GM18520 (cell line): ENCODE data around the gene MNAT1.
"Not testable (repeated sequence)": the region's sequence is repeated elsewhere in the genome, so short reads cannot be mapped to it uniquely, and the experiment has no call there.

Experiments used
- ATAC-seq: cut with Tn5 transposase; IDR thresholded peaks from one replicate; pipeline ENCODE4 v1.9.1; 2021; ENCODE audit not compliant: unreplicated experiment

The MNAT1 gene

GRCh38 chr14:60736494-60736893, 1.9 kb downstream of the MNAT1 start:
- ATAC-seq: no peak

GRCh38 chr14:60738843-60739508, 4.4 kb downstream of the MNAT1 start:
- no peak for ATAC-seq

DNA sequence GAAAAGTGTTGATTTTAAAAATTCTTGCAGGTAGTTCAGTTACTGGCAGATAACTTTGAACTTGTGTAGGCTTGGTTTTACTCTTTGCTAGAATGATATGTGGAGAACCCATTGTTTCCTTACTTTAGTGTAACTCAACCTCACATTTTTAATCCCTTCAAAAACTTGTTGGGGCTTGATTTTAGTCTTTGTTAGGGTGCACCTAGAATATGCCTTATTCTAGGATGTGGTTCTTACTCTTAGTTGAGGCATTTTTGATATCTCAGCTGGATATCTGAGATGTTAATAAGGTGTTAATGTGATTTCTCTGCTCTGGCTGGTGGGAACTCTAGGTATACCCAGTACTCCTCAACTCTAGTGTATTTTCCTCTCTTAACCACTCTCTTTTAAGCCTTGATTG, 10.0 kb downstream of the MNAT1 start:
- ATAC-seq: no peak

DNA sequence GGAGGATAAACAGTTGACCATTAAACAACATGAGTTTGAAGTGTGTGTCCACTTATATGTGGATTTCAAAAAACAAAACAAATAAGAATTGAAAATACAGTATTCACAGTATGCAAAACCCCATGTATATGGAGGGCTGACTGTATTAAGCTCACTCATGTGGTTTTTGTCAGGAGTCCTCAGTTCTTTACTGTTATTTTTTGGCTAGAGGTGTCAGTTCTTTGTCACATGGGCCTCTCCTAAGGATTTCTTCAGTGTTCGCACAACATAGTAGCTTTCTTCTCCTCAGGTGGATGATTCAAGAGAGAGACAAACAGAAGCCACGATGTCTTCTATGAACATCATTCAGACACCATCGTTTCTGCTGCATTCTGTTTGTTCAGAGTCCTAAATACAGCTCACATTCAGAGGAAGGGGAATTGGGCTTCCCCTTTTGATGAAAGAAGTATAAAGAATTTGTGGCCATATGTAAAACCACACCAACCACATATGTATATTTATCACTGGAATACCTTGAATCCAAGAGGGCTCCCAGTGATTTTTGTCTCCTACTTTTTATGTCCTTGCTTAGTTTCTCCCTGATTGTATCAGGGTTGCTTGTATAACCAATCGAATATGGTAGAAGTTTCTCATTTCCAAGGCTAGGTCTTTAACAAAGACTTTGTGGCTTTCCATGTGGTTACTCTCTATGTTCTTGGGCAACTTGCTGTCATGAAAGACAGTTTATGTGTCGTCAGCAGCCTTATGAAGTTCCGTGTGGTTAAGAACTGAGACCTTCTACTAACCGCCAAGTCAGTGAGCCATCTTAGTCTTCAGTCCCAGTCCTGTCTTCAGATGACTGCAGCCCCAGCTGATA, 18.9 kb downstream of the MNAT1 start:
- peak; percentile 98 for ATAC-seq

GRCh38 chr14:60756847-60757246, 22.3 kb downstream of the MNAT1 start:
- ATAC-seq: no peak

DNA sequence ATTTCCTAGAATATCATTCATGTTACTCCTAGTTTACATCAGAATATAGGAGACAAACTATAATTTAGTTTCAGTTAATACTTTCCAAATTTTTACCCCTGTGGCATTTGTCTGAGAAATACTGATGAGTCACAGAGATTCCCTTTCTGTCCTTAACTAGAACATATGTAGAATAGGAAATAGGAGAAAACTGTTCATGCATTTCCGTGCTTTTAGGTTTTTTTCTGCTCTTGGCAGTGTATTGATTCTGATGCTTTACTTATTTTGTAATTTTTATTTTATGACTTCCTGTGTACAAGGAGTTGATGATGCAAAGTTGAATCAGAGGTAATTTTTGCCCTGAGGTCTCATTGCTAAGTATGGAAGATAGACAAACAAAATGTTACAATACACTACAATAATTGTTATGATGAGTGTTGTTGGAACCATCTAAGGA, 23.0 kb downstream of the MNAT1 start:
- ATAC-seq: no peak

DNA sequence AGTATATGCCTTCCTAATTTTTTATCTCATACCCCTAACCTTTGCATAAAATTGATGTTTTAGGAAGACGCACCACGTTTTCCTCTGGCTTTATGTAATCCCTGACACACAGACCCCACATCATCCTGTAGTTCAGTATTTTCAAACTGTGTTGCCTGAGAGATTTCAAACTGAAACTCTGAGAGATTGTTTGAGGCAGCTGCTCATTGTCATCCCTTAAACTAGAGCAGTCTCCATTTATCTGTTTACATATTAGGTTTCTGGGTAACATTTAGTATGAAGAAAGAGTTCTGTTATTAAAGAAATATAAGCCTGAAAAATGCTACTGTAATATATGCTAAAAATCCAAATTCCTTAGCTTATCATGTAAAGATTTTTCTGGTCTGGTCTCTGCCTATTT, 24.3 kb downstream of the MNAT1 start:
- ATAC-seq: no peak

DNA sequence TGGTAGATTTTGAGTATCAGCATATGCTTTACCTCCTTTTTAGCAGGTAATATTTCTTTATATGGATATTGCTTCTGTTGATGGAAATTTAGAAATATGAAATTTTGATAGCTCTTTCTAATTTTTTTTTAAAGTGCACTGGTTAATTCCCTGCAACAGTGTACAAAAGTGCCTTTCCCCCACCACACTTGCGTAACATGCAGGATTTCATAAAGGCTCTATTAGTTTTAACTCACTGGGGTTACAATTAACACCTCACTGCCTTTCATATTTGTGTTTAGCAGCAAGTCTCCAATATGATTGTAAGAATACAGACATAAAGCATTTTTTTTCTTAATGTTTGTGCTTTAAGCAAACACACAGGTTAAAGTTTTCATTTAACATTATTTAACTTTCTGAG, 25.6 kb downstream of the MNAT1 start:
- ATAC-seq: no peak

- no peak for ATAC-seq
Observed at GRCh38 chr14:60760644-60761364, 26.2 kb downstream of the MNAT1 start.

DNA sequence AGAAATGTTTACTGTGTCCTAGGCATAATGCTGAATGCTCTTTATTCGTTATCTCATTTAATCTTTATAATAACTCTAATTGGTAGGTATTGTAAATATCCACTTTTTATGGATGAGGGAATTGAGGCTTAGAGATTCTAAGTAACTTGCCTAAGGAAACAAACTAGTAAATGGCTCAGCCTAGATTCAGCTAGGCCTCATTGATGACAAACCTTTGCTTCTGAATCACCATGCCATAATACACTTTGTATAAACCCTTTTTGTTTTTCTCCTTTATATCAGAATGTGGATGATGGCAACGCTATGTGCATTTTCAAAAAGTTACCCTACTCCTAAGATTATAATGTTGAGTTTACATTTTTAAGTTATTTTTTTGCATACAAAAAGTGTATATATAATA, 34.0 kb downstream of the MNAT1 start:
- no peak for ATAC-seq

GRCh38 chr14:60771117-60771516, 36.6 kb downstream of the MNAT1 start:
- ATAC-seq: no peak

- no peak for ATAC-seq
Observed at GRCh38 chr14:60773558-60773957, 39.0 kb downstream of the MNAT1 start.

DNA sequence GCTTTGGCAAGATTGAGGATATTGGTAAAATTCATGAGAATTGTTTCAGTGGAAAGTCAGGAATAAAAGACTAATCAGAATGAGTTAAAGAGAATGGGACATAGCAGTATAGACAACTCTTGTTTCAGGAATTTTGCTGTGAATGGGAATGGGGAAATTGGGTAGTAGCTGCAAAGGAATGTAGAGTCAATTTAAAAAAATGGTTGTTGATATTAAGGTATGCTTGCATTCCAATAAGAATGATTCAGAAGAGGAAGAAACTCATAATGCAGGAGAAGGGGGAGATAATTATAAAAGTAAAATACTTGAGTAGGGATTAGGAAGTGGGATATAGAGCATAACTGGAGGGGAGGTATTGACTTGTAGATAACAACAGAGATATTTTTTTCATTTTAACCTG, 40.7 kb downstream of the MNAT1 start:
- ATAC-seq: no peak

- no peak for ATAC-seq
Observed at GRCh38 chr14:60777856-60778578, 43.5 kb downstream of the MNAT1 start.

DNA sequence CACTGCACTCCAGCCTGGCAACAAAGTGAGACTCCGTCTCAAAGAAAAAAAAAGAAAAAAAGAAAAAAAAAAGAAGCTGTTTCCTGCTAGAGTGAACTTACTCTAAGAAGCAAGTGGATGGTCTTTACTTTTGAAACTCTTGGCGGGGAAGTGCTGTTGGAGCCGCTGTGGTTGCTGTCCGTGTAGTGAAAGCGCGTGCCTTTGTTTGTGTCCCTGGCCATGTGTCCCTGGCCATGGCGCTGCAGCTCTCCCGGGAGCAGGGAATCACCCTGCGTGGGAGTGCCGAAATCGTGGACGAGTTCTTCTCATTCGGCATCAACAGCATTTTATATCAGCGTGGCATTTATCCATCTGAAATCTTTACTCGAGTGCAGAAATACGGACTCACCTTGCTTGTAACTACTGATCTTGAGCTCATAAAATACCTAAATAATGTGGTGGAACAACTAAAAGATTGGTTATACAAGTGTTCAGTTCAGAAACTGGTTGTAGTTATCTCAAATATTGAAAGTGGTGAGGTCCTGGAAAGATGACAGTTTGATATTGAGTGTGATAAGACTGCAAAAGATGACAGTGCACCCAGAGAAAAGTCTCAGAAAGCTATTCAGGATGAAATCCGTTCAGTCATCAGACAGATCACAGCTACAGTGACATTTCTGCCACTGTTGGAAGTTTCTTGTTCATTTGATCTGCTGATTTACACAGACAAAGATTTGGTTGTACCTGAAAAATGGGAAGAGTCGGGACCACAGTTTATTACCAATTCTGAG, 45.4 kb downstream of the MNAT1 start:
- not testable (repeated sequence) for ATAC-seq

DNA sequence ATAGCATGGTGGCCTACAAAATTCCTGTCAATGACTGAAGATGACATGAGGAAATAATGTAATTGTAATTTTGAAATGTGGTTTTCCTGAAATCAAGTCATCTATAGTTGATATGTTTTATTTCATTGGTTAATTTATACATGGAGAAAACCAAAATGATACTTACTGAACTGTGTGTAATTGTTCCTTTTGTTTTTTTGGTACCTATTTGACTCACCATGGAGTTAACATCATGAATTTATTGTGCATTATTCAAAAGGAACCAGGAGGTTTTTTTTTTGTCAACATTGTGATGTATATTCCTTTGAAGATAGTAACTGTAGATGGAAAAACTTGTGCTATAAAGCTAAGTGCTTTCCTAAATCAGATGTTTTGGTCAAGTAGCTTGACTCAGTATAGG, 46.0 kb downstream of the MNAT1 start:
- not testable (repeated sequence) for ATAC-seq

DNA sequence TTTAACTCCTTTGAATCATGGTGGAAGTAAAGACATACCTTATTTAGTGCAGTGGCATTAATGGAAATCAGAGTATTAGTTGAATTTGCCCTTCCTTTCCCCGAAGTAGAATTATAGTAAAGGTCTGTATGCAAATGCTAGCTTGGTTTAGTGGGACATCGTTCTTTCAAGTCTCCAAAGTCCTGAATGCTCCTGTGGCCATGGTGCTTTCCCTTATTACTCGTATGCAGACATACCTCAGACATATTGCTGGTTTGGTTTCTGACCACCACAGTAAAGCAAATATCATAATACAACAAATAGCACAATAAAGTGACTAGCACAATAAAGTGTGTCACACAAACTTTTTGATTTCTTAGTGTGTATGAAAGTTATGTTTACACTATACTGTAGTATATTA, 52.3 kb downstream of the MNAT1 start:
- no peak for ATAC-seq

DNA sequence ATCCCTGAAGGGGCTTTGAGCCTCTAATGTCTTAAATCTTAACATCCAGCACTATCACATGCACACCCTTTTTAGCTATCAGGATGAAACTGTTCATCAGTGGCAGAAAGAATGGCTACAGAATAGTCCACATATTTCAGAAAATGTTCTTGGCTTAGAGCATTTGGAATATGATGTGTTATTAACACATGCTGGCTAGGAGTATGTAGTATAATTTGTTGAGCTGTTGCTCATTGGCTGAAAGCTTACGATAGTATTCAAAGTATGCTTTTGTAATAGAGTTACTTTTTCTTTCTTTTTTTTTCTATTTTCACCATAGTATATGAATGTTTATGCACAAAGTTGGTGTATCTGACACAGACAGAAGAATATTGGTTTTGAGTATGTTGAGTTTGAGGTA, 55.1 kb downstream of the MNAT1 start:
- ATAC-seq: no peak

GRCh38 chr14:60790850-60791249, 56.3 kb downstream of the MNAT1 start:
- no peak for ATAC-seq

GRCh38 chr14:60796434-60796833, 61.9 kb downstream of the MNAT1 start:
- no peak for ATAC-seq
